HCEC 1CT (cell line): Measurements from ENCODE around the gene SGPP2.
A peak's percentile ranks its signal among the peaks of the same experiment; 100 is the strongest.
"Not testable (repeated sequence)": the region's sequence is repeated elsewhere in the genome, so short reads cannot be mapped to it uniquely, and the experiment has no call there.

Source experiments
- DNase-seq: peaks from one replicate; pipeline ENCODE4 v3.0.0-alpha.2; 2017

The SGPP2 gene

DNA sequence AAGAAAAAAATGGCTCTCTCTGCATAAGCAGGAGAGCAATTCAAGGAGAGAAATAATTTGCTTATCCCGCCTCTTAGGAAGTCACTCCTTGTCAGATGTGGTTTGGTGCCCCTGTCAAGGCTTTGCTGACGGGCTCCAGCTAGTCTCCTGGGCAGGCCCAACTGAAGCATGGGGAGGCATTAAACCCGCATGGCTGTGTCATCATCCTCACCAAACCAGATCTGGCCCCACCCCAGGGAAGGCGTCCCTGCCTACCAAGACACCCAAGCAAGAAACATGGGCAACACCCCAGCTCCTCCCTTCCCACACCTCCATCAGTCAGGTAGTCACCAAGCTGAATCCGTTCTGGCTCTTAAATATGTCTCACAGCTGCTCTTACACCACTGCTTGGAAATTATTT lies 108.0 kb downstream of the SGPP2 start:
- DNase-seq, result no peak

DNA sequence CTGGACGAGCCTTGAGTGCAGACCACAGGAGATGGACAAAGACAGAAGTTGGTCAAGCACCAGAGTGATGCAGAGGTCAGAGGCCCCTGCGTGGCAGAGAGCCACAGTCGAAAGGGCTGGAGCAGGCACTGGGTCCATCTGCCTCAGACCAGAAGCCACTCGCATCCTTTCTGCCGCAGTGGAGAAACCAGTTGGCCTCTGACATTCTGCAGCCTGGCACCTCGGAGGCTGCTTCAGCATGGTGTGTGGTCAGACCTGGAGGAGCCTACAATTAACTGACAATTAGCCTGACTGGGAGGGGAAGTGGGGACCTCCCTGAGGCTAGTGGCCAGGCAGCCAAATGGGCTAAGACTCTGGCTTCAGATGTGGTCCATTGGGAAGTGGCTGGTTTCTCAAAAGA lies 111.1 kb downstream of the SGPP2 start:
- DNase-seq, result no peak

GRCh38 chr2:222538535-222538934 lies 114.2 kb downstream of the SGPP2 start:
- DNase-seq, result no peak

- DNase-seq, result no peak
Measured at GRCh38 chr2:222544661-222545060, 120.3 kb downstream of the SGPP2 start.

DNA sequence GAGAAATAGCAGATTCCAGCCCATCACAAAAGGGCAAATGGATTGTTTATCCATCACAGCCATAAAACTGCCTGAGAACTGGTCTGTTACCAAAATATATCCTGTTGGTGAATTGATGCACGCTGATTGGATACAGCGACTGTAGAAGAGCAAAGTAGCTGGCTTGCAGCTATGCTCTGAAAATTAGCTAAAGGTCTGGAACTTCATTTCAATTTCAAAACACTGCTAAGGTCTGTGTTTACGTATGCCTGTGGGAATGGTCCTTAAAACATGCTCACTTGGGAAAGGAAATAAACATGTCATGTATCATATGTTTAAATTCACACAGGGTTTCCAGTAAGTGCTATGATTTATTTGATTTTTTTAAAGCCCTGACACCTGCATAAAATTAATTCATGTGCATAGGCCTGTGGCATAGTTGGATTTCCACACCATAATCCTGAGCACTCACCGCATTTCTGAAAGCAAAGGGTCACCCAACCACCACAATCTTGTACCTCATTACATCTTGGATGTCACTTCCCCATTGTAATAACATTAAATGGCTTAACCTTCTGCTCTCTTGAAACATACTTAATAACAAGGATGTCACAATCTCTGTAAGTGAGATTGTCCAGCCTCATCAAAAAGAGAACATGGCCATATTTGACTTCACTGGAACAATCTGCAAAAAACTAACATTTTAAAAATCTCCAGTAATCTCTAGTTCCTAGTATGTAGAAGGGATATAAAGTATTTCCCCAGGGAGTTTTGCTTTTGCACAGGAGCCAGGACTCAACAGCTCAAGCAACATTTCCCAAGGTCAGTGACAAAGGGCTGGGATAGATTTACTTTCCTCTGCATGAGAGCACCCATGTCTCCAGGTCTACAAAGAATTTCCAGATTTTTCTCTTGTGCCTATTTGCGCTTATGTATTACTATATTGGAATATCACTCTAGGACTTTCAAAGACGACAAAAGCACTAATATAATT lies 121.8 kb downstream of the SGPP2 start:
- no peak for DNase-seq

GRCh38 chr2:222547083-222547482 lies 122.7 kb downstream of the SGPP2 start:
- DNase-seq, result no peak

DNA sequence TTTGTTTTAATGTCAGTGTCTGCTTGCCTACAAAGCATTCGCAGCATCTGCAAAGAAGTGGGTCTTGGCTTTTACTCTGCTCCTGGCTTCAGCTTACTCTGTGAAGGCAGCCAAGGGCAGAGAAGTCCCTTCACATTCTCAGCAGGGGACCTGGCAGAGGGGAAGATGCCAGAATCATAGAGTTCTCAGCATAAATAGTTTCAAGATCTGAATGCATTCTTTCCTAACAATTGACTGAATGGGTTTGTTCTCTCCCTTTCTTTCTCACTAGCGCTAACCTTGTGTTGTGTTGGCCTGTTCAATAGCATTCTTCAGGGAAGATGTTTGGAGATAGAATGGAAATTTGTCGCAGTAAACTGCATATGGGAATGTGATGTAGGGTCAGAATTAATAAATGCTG lies 124.6 kb downstream of the SGPP2 start:
- no peak for DNase-seq

DNA sequence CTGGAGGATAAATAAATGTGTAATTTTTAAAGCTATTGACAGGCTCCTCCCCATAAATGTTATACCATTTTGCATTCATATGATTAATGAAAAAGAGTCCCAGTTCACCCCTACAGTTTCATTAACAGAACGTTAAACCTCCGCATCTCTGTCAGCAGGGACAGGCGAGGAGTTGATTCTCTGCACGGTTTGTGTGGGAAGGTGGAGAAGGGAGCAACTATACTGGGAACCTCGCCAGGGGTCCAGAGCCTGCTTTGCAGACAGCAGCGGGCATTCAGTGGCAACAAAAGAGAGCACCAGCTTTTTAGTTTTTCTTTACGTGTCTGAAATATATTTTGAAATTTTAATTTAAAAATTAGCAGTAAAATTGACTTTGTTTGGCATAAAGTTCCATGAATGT lies 130.2 kb downstream of the SGPP2 start:
- DNase-seq, result no peak

DNA sequence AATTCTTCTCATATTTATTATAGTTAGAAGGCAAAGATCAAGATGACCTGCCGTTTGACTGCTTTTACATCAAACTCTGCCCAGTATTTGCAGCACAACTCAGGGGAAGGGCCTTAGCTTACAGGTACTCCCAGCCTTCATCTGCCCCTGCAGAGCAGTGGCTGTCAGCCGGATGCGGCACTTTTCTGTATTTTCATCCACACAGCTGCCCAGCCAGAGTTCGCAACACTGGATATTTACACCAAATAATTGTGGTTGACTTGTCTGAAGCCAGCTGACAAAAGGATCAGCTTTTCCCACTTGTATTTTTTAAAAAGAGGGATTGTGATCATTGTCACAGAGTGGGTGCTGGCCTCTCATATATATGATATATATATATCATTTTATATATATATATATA lies 136.8 kb downstream of the SGPP2 start:
- DNase-seq, result no peak

GRCh38 chr2:222561817-222562645 lies 137.7 kb downstream of the SGPP2 start:
- peak; percentile 57 for DNase-seq

DNA sequence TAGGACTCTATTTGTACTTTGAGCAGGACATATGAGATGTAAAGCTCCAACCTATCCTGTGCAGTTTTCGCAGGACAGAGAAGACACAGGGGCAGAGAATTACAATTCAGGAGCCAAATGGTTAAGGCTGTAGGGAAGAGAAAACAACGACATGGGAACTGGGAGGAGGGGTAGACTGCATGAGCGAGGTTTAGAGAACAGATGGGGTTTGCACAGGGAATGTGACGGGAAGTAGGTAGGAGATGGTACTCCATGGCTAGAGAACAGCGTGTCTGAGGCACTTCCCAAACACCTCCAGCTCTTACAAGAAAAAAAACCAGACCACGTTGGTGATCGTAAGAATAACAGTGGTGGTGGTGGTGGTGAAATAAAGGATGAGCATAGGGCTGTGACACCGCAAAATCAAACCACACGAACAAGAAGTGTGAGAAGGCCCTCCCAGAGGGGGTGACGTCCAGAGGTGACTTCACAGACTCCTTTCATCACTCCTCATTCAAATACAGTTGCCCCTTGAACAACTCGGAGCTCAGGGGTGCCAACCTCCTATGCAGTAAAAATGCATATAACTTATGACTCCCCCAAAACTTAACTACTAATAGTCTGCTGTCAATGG lies 138.9 kb downstream of the SGPP2 start:
- DNase-seq, result no peak

DNA sequence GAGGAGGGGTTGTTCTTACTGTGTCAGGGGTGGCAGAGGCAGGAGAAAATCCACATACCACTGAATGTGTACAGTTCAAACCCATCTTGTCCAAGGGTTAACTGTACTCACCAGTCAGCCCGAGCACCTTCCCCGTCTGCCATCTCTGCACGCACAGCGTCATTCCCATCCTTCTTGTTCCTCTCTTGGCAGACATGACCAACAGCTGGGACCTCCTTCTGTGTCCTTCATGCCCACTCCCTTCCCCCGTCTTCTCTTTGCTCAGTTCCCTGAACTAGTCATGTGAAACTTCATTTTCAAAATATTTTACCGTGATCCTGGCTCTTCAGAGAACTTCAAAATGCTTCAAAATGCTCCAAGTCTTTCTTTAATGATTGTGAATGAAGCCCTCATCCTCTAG lies 139.6 kb downstream of the SGPP2 start:
- no peak for DNase-seq

- DNase-seq, result no peak
Measured at GRCh38 chr2:222566229-222566628, 141.9 kb downstream of the SGPP2 start.

DNA sequence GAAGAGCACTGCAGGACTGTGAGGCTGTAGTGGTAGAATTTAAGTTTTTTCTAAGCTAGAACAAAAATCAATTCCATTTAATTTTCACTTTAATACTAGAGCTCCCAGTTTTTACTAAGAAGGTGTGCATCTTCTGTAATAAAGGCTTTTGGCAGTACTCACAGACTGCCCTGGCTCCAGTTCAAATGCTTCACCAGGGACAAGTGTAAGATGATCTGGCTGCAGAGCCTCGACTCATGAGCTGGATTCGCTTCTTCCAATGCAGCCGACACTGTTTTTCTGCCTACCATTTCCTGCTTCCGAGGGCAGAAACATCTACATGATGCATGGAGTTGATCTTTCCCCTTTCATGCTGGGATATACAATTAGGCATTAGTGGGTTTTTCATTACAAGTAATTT lies 144.5 kb downstream of the SGPP2 start:
- DNase-seq, result peak; percentile 72

DNA sequence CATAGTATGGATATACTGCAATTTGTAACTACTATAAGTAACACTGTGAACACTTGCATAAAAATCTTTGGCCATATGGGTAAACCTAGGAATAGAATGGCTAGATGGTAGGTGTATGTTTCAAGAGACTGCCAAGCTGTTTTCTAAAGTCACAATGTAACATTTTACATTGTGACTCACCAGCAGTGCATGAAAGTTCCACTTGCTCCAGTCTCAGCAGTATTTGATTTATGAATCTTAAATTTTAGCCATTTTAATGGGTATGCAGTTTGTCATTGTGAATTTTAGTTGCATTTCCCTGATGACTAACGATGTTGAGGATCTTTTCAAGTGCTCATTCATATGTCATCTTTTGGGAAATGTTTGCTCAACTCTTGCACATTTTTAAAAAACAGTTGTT lies 145.5 kb downstream of the SGPP2 start:
- peak; percentile 73 for DNase-seq

DNA sequence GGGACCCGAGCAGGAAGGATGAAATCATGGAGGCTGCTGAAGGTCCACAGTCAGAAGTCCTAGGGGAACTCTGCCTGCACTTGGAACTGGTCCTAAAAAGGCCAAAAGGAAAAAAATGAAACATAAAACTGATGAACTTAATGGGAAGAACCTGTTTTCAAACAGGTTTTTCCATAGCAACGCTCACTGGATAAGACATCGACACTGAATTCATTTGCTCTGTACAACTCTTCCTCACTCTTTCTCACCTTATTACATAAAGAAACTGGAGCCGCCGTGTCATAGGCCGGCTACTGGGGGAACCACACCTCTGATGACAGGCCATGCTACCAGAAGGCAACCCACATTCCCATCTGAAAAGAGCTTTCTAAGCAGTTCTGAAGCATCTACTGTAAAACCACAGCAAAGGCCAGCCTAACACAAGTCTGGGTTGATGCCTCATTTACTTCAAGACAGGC lies 147.9 kb downstream of the SGPP2 start:
- no peak for DNase-seq

GRCh38 chr2:222572751-222573174 lies 148.4 kb downstream of the SGPP2 start:
- DNase-seq, result peak; percentile 68

- DNase-seq, result no peak
Measured at GRCh38 chr2:222575618-222576017, 151.3 kb downstream of the SGPP2 start.

GRCh38 chr2:222576171-222577081 lies 152.1 kb downstream of the SGPP2 start:
- no peak for DNase-seq

DNA sequence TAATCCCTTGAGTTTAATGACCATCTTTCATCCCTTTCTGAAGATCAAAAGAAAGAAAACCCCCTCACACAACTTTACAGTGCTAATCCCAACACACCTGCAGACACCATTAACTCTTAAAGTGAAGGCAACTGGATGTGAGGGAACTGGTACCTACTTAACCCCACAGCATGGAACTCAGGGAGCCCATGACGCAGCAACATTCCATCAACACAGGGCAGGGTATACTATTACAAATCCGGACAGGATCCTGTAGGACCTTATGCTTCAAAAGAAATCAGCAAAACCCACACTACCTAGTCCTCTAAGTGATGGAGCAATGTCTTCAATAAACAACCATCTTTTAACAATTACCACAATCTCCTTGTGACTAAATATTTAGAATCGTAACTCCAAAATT lies 153.0 kb downstream of the SGPP2 start:
- no peak for DNase-seq

GRCh38 chr2:222582928-222583327 lies 158.6 kb downstream of the SGPP2 start:
- DNase-seq, result peak; percentile 21

- DNase-seq, result not testable (repeated sequence)
Measured at GRCh38 chr2:222584589-222584988, 160.2 kb downstream of the SGPP2 start.
